NCI-H345 treated with DMSO at 0.1 percent for 48 hours (cell line): ENCODE data around the gene SOS2.
"Not testable (repeated sequence)": the region's sequence is repeated elsewhere in the genome, so short reads cannot be mapped to it uniquely, and the experiment has no call there.

ENCODE experiments used
- DNase-seq: peaks from one replicate; lab custom pipeline; 2025; ENCODE audit not compliant: unreplicated experiment; lab: John Stamatoyannopoulos, UW

SOS2 gene

DNA sequence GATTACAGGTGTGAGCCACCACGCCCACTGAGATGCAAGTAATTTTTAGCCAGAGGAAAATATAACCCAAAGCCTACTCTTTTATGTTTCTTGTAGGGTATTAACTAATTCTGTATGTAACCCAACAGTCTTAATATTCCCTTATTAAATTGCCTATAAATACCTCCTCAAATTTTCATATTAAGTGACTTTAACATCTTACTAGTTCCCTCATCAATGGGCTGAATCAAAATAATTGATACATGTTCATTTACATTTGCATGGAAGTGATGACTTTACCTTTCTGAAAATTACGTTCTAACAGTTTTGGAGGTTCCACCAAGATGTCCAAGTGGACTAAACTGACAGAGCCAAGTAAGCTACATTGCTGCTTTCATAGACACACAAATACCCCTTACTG, 3.1 kb downstream of the SOS2 start:
- DNase-seq = no peak

DNA sequence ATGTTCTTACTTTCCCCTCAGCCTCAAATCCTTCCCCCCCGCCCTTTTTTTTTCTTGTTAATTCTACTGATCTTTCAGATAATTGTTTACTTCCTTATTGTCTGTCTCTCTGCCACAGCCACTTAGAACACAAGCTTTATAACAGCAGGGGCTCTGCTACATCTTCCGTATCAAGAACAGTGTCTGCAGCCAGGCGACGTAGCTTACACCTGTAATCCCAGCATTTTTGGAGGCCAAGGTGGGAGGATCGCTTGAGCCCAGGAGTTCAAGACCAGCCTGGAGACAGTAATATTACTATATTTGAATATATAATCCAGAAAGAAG, 5.4 kb downstream of the SOS2 start:
- DNase-seq = no peak

DNA sequence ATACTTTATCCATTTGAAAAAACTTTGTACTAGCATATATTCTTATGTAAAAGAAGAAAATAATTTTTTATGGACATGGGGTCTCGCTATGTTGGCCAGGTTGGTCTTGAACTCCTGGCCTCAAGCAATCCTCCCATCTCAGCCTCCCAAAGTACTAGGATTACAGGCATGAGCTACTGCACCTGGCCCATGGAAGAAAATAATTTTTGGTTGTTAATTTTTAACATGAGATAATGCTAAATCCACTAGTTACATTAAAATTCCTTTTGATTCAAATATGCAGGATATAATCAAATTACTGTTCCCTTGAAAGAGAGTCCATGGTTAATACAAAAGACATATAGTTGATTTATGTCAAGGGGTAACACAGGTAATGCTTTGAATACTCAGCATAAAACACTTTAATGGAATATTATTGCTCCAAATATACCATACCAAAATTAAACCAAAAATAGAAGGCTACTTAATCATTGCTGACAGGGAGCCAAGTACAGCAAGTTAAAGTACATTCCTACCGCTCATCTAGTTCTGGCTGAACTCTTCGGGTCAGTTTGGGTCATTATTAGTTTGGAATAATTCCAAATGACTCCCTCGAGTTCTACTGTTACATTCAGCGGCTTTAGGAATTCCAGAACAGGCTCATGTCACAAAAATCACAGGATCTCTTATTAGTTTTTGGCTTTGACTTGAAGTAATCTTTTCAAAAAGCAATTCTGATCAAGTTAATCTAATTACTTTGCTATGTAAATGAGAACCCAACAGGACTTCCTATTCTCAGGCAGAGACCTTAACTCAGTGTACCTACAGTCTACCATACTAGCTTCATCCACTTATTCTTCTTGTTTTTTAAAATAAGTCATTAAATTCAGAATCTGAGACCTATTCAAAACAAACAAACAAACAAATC, 6.1 kb downstream of the SOS2 start:
- DNase-seq = no peak

- no peak for DNase-seq
Observed at GRCh38 chr14:50222055-50222613, 9.2 kb downstream of the SOS2 start.

DNA sequence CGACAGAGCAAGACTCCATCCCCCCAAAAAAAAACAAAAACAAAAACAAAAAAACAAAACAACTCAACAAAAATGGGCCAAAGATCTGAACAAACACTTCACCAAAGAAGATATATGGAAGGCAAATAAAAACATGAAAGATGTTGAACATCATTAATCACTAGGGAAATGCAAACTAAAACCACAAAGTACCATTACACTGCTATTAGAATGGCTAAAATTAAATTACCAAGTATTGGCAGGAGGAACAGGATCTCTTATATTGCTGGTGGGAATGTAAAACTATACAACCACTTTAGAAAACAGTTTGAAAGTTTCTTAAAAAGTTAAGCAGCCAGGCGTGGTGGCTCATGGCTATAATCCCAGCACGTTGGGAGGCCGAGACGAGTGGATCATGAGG, 12.9 kb downstream of the SOS2 start:
- DNase-seq = no peak

DNA sequence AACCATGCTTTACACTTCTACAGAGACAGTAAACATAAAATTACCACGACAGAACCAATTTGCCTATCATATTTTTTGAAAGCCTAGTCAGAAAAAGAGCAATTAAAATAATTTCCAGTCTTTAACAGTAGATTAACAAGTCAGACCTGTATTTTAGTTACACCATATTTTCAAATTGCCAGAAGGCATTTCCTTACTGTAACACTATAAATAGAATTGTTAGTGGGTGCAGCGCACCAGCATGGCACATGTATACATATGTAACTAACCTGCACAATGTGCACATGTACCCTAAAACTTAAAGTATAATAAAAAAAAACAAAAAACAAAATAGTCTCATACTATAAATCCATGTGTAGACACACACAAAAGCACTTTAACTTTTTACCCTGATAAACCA, 16.0 kb downstream of the SOS2 start:
- no peak for DNase-seq

DNA sequence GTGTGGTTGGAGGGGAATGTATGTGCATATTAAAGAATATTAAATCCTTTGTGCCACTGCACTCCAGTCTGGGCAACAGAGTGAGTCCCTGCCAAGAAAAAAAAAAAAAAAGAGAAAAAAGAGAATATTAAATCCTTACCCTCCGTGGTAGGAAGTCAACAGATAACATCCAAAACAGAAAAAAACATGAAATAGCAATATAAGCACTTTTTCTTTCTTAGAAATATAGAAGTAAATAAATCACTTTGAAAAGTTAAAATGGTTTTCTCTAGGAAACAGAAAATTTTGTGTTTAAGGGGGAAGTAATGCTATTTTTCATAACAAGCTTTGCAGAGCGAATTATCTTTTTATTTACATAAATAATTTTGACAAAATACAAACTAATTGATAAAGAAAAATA, 17.6 kb downstream of the SOS2 start:
- DNase-seq = no peak

GRCh38 chr14:50212726-50213125, 18.7 kb downstream of the SOS2 start:
- DNase-seq = no peak

DNA sequence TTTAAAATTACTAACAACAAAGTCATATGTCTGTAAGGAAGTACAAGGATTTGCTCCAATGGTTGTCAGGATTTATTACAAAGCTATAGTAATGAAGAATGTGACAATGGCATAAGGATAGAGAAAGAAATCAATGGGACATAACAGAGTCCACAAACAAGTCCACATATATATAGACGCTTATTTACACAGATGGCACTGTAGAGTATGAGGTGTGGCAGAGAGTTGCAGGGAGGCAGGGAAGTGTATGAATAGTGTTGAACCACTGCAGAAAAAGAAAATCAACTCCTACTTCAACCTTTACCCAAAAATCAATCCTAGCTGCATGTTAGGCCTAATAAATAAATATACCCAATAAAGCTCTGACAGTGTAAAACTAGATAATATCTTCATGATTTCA, 21.3 kb downstream of the SOS2 start:
- peak; percentile 71 for DNase-seq

- DNase-seq = no peak
Observed at GRCh38 chr14:50198499-50198898, 32.9 kb downstream of the SOS2 start.

DNA sequence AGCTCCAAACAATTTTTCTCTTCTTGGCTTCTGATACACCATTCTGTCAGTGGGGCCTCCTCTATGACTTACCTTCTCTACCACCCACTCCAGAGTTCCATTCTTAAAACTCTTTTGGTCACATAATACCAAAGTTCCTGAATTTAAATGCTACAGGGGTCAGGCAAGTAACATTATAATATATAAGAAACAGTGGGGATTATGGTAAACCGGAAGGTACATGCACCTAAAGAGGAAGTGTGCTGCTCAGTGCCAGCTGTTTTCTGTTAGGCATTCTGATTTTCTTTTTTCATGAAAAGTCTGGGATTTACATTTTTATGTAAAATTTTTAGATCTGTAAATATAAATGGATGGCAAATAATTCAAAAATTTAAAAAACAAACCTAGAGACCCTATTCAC, 39.9 kb downstream of the SOS2 start:
- DNase-seq = no peak

DNA sequence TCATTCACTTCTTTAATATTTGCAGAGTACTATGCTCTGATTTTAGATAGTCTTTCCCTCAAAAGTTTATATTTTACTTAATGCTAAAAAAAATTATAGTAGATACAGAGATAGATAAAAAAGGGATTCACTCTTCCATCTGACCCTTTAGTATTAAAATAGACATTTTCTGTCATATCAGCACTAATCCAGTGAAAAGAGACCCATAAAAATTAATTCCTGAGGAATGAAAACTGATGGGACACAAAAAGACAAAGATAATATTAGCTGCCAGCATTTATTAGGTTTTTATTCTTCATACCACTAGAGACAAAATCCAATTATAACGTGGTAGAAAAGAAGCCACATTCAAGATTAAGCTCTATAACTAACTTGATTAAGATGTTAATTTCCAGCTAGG, 45.3 kb downstream of the SOS2 start:
- no peak for DNase-seq

DNA sequence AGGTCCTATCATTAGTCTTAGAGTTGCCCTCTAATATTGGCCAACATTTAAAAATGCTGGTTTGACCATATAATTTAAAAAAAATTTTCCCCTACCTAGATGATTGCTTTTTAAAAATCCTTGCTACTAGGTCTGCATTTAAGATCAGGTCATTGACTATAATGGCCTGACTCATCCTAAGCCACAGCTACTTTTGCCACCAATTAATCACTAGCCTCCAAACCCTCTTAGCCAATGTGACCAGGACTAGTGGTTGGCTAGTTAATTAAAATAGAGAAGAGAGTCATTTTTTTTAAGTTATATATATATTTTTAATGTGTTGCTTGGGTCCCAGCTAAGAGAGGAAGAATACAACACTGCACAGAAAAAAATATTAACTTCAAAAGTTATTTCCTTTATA, 57.5 kb downstream of the SOS2 start:
- no peak for DNase-seq

GRCh38 chr14:50171895-50172294, 59.5 kb downstream of the SOS2 start:
- no peak for DNase-seq

- not testable (repeated sequence) for DNase-seq
Observed at GRCh38 chr14:50167381-50167780, 64.0 kb downstream of the SOS2 start.

GRCh38 chr14:50156111-50156510, 75.3 kb downstream of the SOS2 start:
- DNase-seq = no peak

GRCh38 chr14:50148799-50149198, 82.6 kb downstream of the SOS2 start:
- no peak for DNase-seq

DNA sequence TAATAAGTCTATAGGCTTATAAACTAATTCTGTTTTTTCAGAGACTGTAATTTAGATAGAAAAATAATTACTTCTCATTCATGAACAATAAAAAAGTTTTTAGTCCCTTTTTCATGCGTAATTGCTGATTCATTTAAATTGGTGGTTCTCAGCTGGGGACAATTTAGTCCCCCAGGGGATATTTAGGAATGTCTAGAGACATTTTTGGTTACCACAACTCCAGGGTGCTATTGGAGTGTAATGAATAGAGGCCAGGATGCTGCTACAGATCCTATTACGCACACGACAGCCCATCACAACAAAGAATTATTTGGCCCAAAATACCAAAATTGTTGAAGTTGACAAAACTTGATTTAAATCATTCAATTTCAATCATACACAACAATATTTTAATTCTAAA, 92.2 kb downstream of the SOS2 start:
- DNase-seq = no peak

DNA sequence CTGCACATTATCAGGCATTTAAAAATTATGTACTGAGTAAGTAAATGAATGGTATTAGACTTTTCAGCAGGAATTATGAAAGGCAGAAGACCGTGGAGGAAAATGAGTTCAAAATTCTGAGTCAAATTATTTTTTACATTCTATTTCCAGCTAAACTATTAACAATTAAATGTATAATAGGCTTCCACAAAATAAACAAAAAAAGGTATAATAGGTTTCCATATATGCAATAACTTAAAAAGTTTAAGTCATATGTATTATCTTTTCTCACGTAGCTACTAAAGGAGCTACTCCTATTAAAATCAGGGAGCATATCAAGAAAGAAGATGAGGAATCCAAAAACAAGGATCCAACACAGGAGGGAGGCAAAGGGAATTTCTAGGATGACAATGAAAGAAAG, 103.6 kb downstream of the SOS2 start:
- DNase-seq = no peak

GRCh38 chr14:50123062-50123461, 108.3 kb downstream of the SOS2 start:
- DNase-seq = peak; percentile 27

- DNase-seq = no peak
Observed at GRCh38 chr14:50122291-50122690, 109.1 kb downstream of the SOS2 start.

- DNase-seq = no peak
Observed at GRCh38 chr14:50121486-50121885, 109.9 kb downstream of the SOS2 start.

DNA sequence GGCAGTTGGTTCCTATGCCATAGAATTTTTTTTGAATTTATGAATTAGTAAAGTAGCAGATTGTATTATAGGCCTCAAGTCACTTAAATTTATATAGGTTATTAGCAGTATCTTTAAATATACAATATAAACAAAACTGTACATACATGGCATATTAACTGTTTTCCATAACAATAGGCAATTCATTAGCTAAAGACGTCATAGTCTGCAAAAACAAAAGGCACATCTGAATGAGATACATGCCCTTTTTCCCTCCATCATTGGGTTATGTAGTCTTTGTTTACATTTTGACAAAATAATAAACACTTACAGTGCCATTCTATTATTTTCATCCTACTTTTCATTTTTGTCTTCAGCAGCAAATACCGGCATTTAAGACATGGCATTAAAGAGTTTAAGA, 113.9 kb downstream of the SOS2 start:
- DNase-seq = no peak
